Body of pancreas (tissue), 4 donors: ENCODE data around the gene TM2D1. TPM values are rescaled to one million over a fixed set of nuclear protein-coding genes. Genes with fewer than 3 reads are reported as not detected.

Experiments
- ATAC-seq: fragments of 150-250 bp; one replicate; pipeline ENCODE4 v1.9.1; 2016
- DNase-seq, 4 donors: peaks; one replicate each; pipeline ENCODE4 v3.0.0-alpha.2; 2019
- H3K27ac ChIP-seq, 4 donors: fragments of 200-600 bp; sonication (generic); 1 replicate in 3 of 4; 2 replicates in 1 of 4; pipeline versions ENCODE4 v1.5.1 to v1.6.1; 2016 to 2019; ENCODE audit warnings: mild to moderate bottlenecking in 1 of 4, mixed read lengths in 1 of 4, moderate library complexity in 1 of 4
- H3K27me3 ChIP-seq, 2 donors: fragments of 200-600 bp; sonication (generic); one replicate each; pipeline ENCODE4 v1.6.0; 2016; ENCODE audit warnings: mild to moderate bottlenecking in 1 of 2
- H3K36me3 ChIP-seq, 2 donors: fragments of 200-600 bp; sonication (generic); replicated peaks in 1 of 2; 2 replicates each; pipeline ENCODE4 v1.5.1; 2016; ENCODE audit warnings: low read depth in 2 of 2; ENCODE audit not compliant: insufficient read depth in 1 of 2
- H3K4me1 ChIP-seq: fragments of 200-600 bp; sonication (generic); one replicate; pipeline ENCODE4 v1.6.0; 2016
- H3K4me3 ChIP-seq, 2 donors: fragments of 200-600 bp; sonication (generic); 1 replicate in 1 of 2; 2 replicates in 1 of 2; pipeline ENCODE4 v1.5.1; 2016 to 2019
- H3K9me3 ChIP-seq, 3 donors: fragments of 200-600 bp; sonication (generic); 1 replicate in 2 of 3; 2 replicates in 1 of 3; pipeline ENCODE4 v1.5.1; 2016
- POLR2A ChIP-seq, 3 donors: fragments of 450-650 bp; IDR thresholded peaks; one replicate each; pipeline ENCODE4 v1.6.1; 2016; ENCODE audit warnings: antibody characterized with exemption in 3 of 3, mild to moderate bottlenecking in 2 of 3
- WGBS, 2 donors: methylation state at CpG; one replicate each; pipeline ENCODE4 v1.1.5; 2017; 5-methylcytosine and 5-hydroxymethylcytosine counted together
- intact Hi-C: fragments of 100-400 bp; cut with DNase I; formaldehyde crosslinking; loops from one replicate; pipeline ENCODE4 v1.15.1; 2023
- total RNA-seq, 2 donors: library from RNA; depleted of rRNA; stranded (reverse); fragments of >200 nt; gene quantifications; one replicate each; pipeline ENCODE4 v1.1.0, GENCODE V29; 2016
- TF ChIP-seq, protein P1 (sequence below), 7 experiments: fragments of 450-650 bp in 4 of 7; fragments of 200-600 bp in 3 of 7; sonication (generic) in 3 of 7; IDR thresholded peaks; one replicate each; pipeline ENCODE4 v1.5.1; 2016 to 2019; ENCODE audit warnings: antibody characterized with exemption in 7 of 7

TM2D1 gene
- total RNA-seq, 2 donors from 2014 or later: 29.3 to 39.7 TPM

DNA sequence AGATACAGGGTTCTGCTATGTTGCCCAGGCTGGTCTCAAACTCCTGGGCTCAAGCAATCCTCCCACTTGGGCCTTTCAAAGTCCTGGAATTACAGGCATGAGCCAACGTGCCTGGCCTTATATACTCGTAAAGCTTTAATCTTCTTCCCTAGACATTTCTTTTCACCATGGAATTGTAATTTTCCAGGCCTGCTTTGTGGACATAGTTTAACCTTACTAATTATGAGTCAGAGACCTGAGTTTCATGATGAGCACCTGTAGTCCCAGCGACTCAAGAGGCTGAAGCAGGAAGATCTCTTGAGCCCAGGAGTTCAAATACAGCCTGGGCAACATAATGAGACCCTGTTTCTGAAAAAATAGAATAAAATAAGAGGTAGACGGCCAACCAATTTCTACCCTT, 29.6 kb upstream of the TM2D1 start:
- no peaks in the 10 kb centered on the region for H3K9me3 ChIP-seq
- WGBS, 2 donors: 84 to 92% methylated on average over 4 of the region's 4 CpGs
- ATAC-seq (no peak), DNase-seq (no peak)
- H3K4me3 ChIP-seq: no peak overlapping the region
- intact Hi-C loops: no loop called here
- H3K4me1 ChIP-seq: peaks cover 22% of the 10 kb centered on the region
- TF ChIP-seq, protein P1, sequence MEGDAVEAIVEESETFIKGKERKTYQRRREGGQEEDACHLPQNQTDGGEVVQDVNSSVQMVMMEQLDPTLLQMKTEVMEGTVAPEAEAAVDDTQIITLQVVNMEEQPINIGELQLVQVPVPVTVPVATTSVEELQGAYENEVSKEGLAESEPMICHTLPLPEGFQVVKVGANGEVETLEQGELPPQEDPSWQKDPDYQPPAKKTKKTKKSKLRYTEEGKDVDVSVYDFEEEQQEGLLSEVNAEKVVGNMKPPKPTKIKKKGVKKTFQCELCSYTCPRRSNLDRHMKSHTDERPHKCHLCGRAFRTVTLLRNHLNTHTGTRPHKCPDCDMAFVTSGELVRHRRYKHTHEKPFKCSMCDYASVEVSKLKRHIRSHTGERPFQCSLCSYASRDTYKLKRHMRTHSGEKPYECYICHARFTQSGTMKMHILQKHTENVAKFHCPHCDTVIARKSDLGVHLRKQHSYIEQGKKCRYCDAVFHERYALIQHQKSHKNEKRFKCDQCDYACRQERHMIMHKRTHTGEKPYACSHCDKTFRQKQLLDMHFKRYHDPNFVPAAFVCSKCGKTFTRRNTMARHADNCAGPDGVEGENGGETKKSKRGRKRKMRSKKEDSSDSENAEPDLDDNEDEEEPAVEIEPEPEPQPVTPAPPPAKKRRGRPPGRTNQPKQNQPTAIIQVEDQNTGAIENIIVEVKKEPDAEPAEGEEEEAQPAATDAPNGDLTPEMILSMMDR (IDR thresholded peaks at IDR 0.05): no peak
- no peak for TF ChIP-seq POLR2A (IDR thresholded peaks at IDR 0.05)
- no peak overlapping the region for H3K27ac ChIP-seq
- H3K27me3 ChIP-seq: no peaks in the 10 kb centered on the region
- H3K36me3 ChIP-seq: no peaks in the 10 kb centered on the region

- ATAC-seq (no peak), DNase-seq (no peak)
- Histone ChIP-seq H3K36me3 (no peaks in the 10 kb centered on the region), H3K9me3 (no peaks in the 10 kb centered on the region), H3K4me1 (peaks cover 18% of the 10 kb centered on the region), H3K4me3 (no peak overlapping the region), H3K27ac (no peak overlapping the region), H3K27me3 (no peaks in the 10 kb centered on the region)
- 90 to 100% methylated on average over 1 of the region's 1 CpG for WGBS, 2 donors
- TF ChIP-seq, protein P1 (IDR thresholded peaks at IDR 0.05): no peak
- TF ChIP-seq POLR2A (IDR thresholded peaks at IDR 0.05): no peak
- intact Hi-C loops: no loop called here
Observed at GRCh38 chr1:61753998-61754508, 29.1 kb upstream of the TM2D1 start.

DNA sequence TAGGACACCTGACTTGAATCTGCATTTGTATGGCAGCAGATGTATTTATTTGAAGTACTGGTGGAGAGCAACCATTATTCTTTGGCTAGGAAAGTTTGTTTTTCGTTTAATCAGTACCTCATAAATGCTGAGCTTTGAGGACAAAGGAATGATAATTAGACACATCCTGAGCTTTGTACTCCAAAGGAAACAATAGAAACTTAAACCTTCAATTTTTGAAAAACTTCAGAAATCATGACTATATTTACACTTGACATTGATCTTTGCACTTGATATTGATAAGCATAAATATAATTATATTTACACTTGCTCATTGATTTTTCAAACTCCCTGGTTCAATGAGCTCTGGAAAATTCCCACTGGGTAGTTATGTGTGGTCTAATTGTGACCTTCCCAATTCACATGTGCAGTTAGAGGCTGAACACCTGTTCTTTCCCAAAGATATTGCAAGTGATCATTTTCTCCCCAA, 28.0 kb upstream of the TM2D1 start:
- TF ChIP-seq, protein P1 (IDR thresholded peaks at IDR 0.05): no peak
- TF ChIP-seq POLR2A (IDR thresholded peaks at IDR 0.05): no peak
- H3K36me3 ChIP-seq: no peaks in the 10 kb centered on the region
- no peak for DNase-seq
- ATAC-seq: no peak
- H3K27me3 ChIP-seq: no peaks in the 10 kb centered on the region
- H3K9me3 ChIP-seq: no peaks in the 10 kb centered on the region
- peaks cover 13% of the 10 kb centered on the region for H3K4me1 ChIP-seq
- no peak overlapping the region for H3K4me3 ChIP-seq
- H3K27ac ChIP-seq: peak overlapping the region in 1 of 4 donors; percentile 41
- intact Hi-C loops: no loop called here
- WGBS, 2 donors: 6 to 28% methylated on average over 1 of the region's 1 CpG

DNA sequence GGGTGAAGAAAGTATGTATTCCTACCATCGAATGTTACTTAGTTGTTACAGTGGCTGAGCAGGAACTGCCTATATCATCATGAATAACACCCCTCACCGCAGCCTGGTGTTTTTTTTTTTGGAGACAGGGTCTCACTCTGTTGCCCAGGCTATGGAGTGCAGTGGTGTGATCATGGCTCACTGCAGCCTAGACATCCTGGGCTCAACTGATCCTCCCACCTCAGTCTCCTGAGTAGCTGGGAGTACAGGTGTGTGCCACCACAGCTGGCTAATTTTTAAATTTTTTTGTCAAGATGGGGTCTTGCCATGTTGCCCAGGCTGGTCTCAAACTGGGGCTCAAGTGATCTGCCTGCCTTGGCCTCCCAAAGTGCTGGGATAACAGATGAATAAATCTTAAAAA, 24.6 kb upstream of the TM2D1 start:
- no peaks in the 10 kb centered on the region for H3K27me3 ChIP-seq
- WGBS, 2 donors: 98% methylated on average over 2 of the region's 2 CpGs
- no peak for DNase-seq
- H3K4me3 ChIP-seq: no peak overlapping the region
- no peak for TF ChIP-seq POLR2A (IDR thresholded peaks at IDR 0.05)
- TF ChIP-seq, protein P1 (IDR thresholded peaks at IDR 0.05): no peak
- H3K27ac ChIP-seq: no peak overlapping the region
- peaks cover 28% of the 10 kb centered on the region for H3K4me1 ChIP-seq
- no peaks in the 10 kb centered on the region for H3K36me3 ChIP-seq
- intact Hi-C loops: no loop called here
- no peaks in the 10 kb centered on the region for H3K9me3 ChIP-seq
- ATAC-seq: no peak

DNA sequence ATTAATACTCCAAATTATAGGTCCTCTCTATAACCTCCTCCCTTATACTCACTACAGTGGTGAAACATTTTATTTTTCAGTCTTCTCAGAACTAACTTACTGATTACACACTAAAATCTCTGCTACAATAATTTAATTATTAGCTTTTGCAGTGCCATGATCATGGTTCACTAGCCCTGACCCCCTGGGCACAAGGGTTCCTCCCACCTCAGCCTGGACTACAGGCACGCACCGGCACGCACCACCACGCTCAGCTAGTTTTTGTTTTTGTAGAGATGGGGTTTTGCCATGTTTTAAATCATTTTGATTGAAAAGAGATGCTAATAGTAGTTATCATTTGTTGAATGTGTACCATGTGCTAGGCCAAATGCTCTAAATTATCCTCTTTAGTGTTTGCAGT, 23.6 kb upstream of the TM2D1 start:
- Histone ChIP-seq H3K4me1 (peaks cover 38% of the 10 kb centered on the region), H3K4me3 (no peak overlapping the region), H3K36me3 (no peaks in the 10 kb centered on the region), H3K9me3 (no peaks in the 10 kb centered on the region), H3K27me3 (no peaks in the 10 kb centered on the region), H3K27ac (no peak overlapping the region)
- WGBS, 2 donors: 98% methylated on average over 4 of the region's 4 CpGs
- ATAC-seq (no peak), DNase-seq (no peak)
- intact Hi-C loops: no loop called here
- TF ChIP-seq POLR2A (IDR thresholded peaks at IDR 0.05): no peak
- TF ChIP-seq, protein P1 (IDR thresholded peaks at IDR 0.05): no peak
